CD1c-positive myeloid dendritic cell (primary cell): ENCODE measurements around the gene FAM53C.
"Not testable (repeated sequence)": the region's sequence is repeated elsewhere in the genome, so short reads cannot be mapped to it uniquely, and the experiment has no call there.

Experiments used
- DNase-seq: peaks from one replicate; pipeline ENCODE4 v3.0.0-alpha.2; 2016; ENCODE audit errors: extremely low spot score

The FAM53C gene

DNA sequence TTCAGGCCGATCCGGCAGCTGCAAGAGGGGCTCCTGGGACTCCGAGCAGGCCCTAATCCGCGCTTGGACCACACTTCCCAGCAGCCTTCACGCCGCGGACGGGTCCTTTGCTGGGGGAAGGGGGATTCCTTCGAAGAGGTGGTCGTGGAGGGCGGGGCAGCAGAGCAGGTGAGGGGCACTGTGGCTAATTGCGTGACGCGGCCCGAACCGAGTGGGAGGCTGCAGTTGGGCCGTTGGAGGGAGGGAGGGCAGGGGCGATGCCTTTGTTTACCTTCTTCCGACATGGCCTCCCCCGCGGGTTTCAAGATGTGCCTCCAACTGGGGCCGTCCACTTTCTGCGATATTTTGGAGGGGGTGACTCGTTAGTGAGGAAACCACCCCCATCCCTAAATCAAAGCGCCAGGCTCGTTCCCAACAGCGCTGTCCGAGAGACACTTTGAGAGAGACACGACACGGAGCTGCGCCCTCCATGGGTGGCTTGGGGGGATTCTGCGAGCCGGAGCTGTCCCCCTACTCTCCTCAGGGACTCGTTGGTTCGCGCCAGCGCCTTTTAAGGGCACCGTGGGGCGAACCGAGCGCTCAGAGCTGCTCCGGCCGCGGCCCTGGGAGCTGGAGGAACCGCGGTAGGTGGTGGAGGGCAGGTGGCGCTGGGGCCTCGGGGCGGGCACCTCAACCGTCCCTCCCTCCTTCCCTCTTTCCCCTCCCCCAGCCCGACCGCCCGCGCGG is at the start of gene FAM53C:
Gene FAM53C, plus strand, starts transcription at position 582 of the 726 bp plus-strand sequence. CDS start 3,070 bp downstream, outside the sequence.
- DNase-seq: peak; percentile 96

DNA sequence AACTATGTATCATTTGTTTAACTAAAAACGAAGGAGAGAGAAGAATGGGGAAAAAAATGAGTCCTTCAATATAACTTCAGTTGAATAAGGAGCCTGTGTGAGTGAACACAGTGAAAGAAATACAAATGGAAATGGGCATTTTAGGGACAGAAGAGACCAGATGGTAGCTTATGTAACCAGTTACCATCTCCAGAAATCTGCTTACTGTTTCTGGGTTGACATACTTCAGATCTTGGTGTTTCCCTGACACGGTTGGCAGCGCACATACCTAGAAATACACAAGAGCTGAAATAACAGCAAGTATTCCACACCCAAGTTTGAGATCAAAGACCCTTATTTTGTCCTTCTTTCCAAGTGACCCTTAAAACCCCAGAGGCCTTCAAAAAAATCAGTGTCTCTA is 48.8 kb upstream of the FAM53C start:
- DNase-seq: no peak

DNA sequence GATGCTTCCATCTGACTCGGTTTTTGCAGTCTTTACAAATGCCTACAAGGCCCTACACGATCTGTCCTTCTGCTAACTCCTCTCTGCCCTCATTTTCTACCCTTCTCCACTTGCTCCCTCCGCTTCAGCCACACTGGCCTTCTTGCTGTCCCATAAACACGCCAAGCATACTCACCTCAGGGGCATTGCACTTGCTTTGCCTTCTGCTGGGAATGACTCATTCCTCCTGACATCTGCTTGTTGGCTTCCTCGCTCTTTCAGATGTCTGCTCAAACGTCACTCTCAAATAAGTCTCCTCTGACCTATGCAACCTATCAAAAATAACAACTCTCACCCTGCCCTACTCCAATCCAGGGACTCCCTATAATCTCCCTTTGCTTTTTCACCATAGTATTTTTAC is 34.7 kb upstream of the FAM53C start:
- no peak for DNase-seq

- DNase-seq: no peak
Measured at GRCh38 chr5:138305797-138306196, 32.3 kb upstream of the FAM53C start.

DNA sequence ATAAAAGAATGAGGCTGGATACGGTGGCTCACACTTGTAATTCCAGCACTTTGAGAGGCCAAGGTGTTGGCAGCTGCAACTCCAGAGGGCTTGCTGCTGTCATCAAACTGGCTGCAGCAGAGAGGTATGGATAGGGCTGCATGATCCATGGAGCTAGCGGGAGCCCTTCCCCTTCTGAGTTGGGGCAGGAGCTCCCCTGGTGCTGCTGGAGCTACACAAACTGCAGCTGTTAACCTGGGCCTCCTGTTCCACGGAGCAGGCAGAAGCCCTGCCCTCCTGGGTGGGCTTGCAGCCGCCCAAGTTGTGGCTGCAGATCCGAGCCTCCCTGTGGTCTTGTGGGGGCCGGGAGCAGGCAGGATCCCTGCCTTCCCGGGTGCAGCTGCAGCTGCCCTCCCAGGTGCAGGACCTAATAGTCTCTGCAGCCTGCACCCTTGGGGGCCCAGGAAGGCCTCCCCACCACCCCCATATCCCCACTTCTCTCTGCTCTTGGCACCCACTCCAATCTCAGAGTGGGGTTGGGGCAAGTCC is 22.3 kb upstream of the FAM53C start:
- no peak for DNase-seq

GRCh38 chr5:138316355-138316754 is 21.7 kb upstream of the FAM53C start:
- no peak for DNase-seq

DNA sequence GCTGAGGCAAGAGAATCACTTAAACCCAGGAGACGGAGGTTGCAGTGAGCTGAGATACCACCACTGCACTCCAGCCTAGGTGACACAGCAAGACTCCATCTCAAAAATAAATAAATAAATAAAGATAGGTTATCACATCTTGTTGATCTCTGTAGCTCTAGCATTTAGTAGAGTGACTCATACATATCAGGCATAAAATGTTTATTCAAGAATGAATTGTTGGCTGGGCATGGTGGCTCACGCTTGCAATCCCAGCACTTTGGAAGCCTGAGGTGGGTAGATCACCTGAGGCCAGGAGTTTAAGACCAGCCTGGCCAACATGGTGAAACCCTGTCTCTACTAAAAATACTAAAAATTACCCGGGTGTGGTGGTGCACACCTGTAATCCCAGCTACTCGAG is 19.9 kb upstream of the FAM53C start:
- DNase-seq: not testable (repeated sequence)

- DNase-seq: no peak
Measured at GRCh38 chr5:138330813-138331448, 7.1 kb upstream of the FAM53C start.

DNA sequence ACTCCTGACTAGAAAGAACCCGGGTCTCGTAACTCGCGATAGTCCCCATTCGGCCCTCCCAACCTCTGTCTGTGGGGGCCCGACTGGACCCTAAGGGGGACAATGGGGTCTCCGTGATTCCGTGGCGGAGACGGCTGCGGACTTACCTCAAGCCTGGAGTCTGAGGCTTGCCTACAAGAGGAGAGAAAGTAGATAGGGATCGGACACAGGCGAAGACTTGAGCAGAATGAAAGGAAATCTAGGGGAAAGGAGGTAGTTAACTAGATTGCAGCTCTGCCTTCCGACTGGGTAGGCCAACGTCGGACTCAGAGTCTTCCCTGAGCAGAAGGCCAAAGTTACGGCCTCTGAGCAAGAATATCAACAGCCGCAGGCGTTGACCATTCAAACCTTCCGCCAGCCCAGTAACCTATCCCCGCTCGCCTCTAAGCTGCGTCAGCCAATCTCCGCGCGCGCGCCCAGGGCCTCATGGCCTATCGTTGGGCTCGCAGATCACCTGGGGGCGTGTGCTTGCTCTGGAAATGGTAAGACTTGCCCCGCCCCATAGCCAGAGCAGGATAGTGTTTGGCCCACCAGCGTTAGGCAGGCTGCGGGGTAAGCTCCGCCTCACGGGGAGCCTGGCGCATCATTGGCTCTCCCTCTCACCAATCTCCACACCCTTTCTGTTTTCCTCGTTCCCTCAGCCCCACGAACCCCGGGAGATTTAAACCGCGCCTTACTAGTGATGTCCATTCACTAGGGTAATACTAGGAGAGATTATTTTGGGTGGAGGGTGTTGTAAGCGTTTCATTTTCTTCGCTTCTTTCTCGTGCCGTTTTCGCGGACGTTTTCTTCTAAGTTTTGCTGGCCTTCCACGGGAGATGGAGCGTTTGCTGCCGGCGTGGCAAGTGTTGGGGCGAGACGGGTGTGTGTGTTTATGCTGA is 6.4 kb upstream of the FAM53C start, which contains the start of gene CDC25C:
Gene CDC25C, minus strand, starts transcription at position 356 of the 920 bp plus-strand sequence. CDS start 624 bp downstream, outside the sequence.
- DNase-seq: peak; percentile 99

GRCh38 chr5:138334867-138335447 is 3.1 kb upstream of the FAM53C start:
- DNase-seq: no peak

DNA sequence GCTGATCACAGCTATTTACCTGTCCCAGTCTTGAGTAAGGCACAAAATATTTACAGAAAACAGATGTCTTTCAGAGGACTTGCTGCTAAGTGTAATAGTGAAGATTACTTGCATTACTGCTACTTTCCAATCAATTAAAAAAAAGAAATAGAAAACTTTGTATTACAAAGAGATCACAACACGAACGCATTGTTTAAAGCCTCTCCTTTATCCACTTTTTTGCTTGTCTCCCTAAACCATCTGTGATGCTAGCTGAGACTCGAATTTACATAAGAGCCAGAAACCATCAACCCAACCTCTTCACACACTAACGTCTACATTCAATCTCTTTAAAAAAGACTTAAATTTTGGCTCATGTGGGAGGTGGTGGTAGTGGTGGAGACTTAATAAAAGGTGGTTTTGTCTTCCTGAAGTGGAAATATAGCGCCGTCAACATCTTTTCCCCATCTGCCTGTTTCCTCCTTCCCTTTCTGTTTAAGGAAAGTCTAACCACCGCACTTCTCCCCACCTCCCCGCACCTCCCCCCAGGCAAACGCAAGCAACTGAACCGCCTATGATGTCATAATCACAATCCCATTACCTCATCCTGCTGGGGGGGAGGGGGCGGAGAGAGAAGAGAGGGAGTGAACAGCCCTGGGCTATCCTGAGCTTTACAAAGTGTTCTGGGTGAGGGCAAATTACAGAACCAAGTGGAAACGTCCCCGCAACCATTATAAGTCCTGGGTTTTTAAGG is 948 bp upstream of the FAM53C start:
- peak; percentile 88 for DNase-seq

GRCh38 chr5:138338411-138339090 is 485 bp downstream of the FAM53C start:
- DNase-seq: no peak

GRCh38 chr5:138339091-138339456 is 1.0 kb downstream of the FAM53C start:
- DNase-seq: no peak

DNA sequence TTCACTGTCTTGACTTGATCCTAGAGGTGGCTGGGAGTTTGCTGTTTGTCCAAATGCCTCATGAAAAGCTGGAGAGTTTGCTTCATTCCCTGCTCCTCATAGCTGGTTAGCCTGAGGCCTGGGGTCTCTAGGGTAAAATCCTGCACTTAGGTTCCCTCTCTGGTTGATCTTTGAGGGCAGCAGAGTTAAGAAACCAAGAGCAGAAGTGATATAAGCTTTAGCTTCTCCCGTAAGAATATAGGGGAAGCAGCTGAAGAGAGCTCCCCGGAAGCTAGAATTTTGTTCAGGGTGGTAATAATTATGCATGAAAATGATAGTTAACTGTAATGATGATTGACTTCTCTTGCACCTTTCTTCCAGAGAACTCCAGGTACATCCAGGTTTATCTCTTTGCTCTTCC is 1.4 kb downstream of the FAM53C start:
- DNase-seq: peak; percentile 66

- no peak for DNase-seq
Measured at GRCh38 chr5:138340008-138340407, 1.9 kb downstream of the FAM53C start.

DNA sequence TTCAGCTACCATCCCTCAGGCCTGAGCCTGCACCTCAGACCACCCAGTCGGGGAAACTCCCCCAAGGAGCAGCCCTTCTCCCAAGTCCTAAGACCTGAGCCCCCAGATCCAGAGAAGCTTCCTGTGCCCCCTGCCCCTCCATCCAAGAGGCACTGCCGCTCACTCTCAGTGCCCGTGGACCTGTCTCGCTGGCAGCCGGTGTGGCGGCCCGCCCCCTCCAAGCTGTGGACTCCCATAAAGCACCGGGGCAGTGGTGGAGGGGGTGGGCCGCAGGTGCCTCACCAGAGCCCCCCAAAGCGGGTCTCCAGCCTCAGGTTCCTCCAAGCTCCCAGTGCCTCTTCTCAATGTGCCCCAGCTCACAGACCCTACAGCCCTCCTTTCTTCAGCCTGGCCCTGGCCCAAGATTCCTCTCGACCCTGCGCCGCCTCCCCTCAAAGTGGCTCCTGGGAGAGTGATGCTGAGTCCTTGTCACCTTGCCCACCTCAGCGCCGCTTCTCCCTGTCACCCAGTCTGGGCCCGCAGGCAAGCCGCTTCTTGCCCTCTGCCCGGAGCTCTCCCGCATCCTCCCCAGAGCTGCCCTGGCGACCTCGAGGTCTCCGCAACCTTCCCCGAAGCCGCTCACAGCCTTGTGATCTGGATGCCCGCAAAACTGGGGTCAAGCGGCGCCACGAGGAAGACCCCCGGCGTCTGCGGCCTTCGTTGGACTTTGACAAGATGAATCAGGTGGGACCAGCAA is 7.0 kb downstream of the FAM53C start:
- no peak for DNase-seq

DNA sequence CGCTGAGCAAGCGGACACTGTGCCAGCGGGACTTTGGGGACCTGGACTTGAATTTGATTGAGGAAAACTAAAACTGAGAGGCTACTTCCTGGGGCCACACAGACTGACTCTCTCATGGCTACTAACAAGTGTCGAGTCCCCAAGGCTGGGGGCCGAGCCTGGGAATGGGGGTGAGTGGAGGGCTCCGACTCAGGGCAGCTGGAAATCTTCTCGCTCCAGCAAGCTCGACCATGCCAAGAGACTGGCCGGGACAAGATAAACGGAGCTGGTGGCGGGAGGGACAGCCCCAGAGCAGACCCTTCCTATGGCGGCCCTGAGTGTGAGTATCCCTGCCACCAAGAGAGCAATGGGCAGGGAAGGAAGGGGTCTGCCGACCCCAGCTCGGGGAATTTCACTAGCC is 8.8 kb downstream of the FAM53C start:
- no peak for DNase-seq

- no peak for DNase-seq
Measured at GRCh38 chr5:138349852-138350562, 11.9 kb downstream of the FAM53C start.

GRCh38 chr5:138350563-138350890 is 12.5 kb downstream of the FAM53C start:
- DNase-seq: no peak
